CD4-positive, CD25-positive, alpha-beta regulatory T cell (primary cell): ENCODE data around the gene MEGF8. TPM values are rescaled to one million over a fixed set of nuclear protein-coding genes. Genes with fewer than 3 reads are reported as not detected.

ENCODE experiments used
- ATAC-seq, 2 donors: fragments of 150-1000 bp; cut with Tn5 transposase; one replicate each; pipeline ENCODE4 v1.10.0; 2021; ENCODE audit warnings: low read depth in 2 of 2, moderate number of reproducible peaks in 2 of 2, moderate library complexity in 1 of 2
- DNase-seq, 3 donors: peaks; one replicate each; pipeline versions ENCODE4 v3.0.0 to v3.0.0-alpha.2; 2012 to 2022; ENCODE audit warnings: mixed read lengths in 1 of 3
- H3K27ac ChIP-seq: one replicate; pipeline ENCODE4 v1.7.0; 2013; ENCODE audit warnings: mild to moderate bottlenecking, low read length; ENCODE audit not compliant: insufficient read depth, poor library complexity, severe bottlenecking
- H3K27me3 ChIP-seq: one replicate; pipeline ENCODE4 v1.7.0; 2013; ENCODE audit warnings: low read length; ENCODE audit not compliant: control insufficient read depth, insufficient read depth
- H3K36me3 ChIP-seq: one replicate; pipeline ENCODE4 v1.7.0; 2013; ENCODE audit warnings: mild to moderate bottlenecking, low read length, moderate library complexity; ENCODE audit not compliant: control insufficient read depth, insufficient read depth
- H3K4me1 ChIP-seq: 2 replicates; pipeline ENCODE4 v1.7.0; 2013; ENCODE audit warnings: mild to moderate bottlenecking, low read length; ENCODE audit not compliant: insufficient read depth, control insufficient read depth, poor library complexity, severe bottlenecking
- H3K4me3 ChIP-seq: one replicate; pipeline ENCODE4 v1.7.0; 2013; ENCODE audit warnings: low read depth, mild to moderate bottlenecking, low read length, moderate library complexity
- H3K9me3 ChIP-seq, 2 experiments: 1 replicate in 1 of 2; 2 replicates in 1 of 2; pipeline ENCODE4 v1.7.0; 2013; ENCODE audit warnings: low read length in 2 of 2, mild to moderate bottlenecking in 1 of 2, moderate library complexity in 1 of 2; ENCODE audit not compliant: control insufficient read depth in 2 of 2
- H3K27ac Mint-ChIP-seq, 3 donors: one replicate each; pipeline ENCODE4 v1.8.0; 2020 to 2022; ENCODE audit warnings: mild to moderate bottlenecking in 3 of 3, mixed read lengths in 3 of 3, moderate library complexity in 2 of 3
- H3K27me3 Mint-ChIP-seq: one replicate; pipeline ENCODE4 v1.8.0; 2022; ENCODE audit warnings: mild to moderate bottlenecking, mixed read lengths
- H3K36me3 Mint-ChIP-seq: one replicate; pipeline ENCODE4 v1.8.0; 2020; ENCODE audit warnings: mixed read lengths
- H3K4me1 Mint-ChIP-seq, 4 donors: one replicate each; pipeline ENCODE4 v1.8.0; 2020 to 2022; ENCODE audit warnings: mixed read lengths in 4 of 4, mild to moderate bottlenecking in 1 of 4
- H3K4me3 Mint-ChIP-seq, 4 donors: one replicate each; pipeline ENCODE4 v1.8.0; 2020 to 2022; ENCODE audit warnings: mild to moderate bottlenecking in 4 of 4, mixed read lengths in 4 of 4, moderate library complexity in 3 of 4
- H3K9me3 Mint-ChIP-seq, 7 donors: one replicate each; pipeline ENCODE4 v1.8.0; 2020 to 2022; ENCODE audit warnings: mixed read lengths in 7 of 7, mild to moderate bottlenecking in 3 of 7, moderate library complexity in 2 of 7
- polyA plus RNA-seq, 4 donors: library from polyadenylated mRNA; unstranded; fragments of 300-500 nt; fragmentation: Illumina TruSeq; gene quantifications; one replicate each; pipeline ENCODE4 v1.2.3, GENCODE V29; 2021
- total RNA-seq: library from RNA; stranded (reverse); gene quantifications from one replicate; pipeline ENCODE4 v1.2.3, GENCODE V29; 2022

MEGF8 gene
- total and polyA plus RNA-seq, 5 donors from 2014 or later, result 0.18 to 6.5 (median 0.22) TPM

- peaks cover 0 to 1% (median 0%) of the 10 kb centered on the region in 7 donors for H3K9me3 Mint-ChIP-seq
- no peak overlapping the region for H3K27ac ChIP-seq
- no peaks in the 10 kb centered on the region for H3K27me3 ChIP-seq
- H3K27ac Mint-ChIP-seq, result no peak overlapping the region
- DNase-seq (no peak), ATAC-seq (no peak)
- no peaks in the 10 kb centered on the region for H3K9me3 ChIP-seq
- no peak overlapping the region for H3K4me3 ChIP-seq
- peaks cover 31% of the 10 kb centered on the region for H3K27me3 Mint-ChIP-seq
- no peaks in the 10 kb centered on the region for H3K36me3 Mint-ChIP-seq
- peak overlapping the region in 1 of 4 donors; percentile 71 for H3K4me3 Mint-ChIP-seq
- peaks cover 12% of the 10 kb centered on the region for H3K4me1 ChIP-seq
- no peaks in the 10 kb centered on the region for H3K36me3 ChIP-seq
- peaks cover 5 to 15% (median 9%) of the 10 kb centered on the region in 4 donors for H3K4me1 Mint-ChIP-seq
Observed at GRCh38 chr19:42392165-42392564, 66.7 kb downstream of the MEGF8 start.

- Histone ChIP-seq H3K27ac (no peak overlapping the region), H3K36me3 (no peaks in the 10 kb centered on the region), H3K4me3 (no peak overlapping the region), H3K4me1 (peaks cover 20% of the 10 kb centered on the region), H3K9me3 (no peaks in the 10 kb centered on the region), H3K27me3 (no peaks in the 10 kb centered on the region)
- Mint-ChIP-seq H3K4me1 (peaks cover 10 to 34% (median 19%) of the 10 kb centered on the region in 4 donors), H3K27ac (peak overlapping the region in 1 of 3 donors; percentile 23), H3K36me3 (no peaks in the 10 kb centered on the region), H3K9me3 (no peaks in the 10 kb centered on the region), H3K27me3 (peaks cover 20% of the 10 kb centered on the region), H3K4me3 (peak overlapping the region; percentile 11 to 93 (median 52))
- DNase-seq (no peak), ATAC-seq (no peak)
Observed at GRCh38 chr19:42394751-42395150, 69.3 kb downstream of the MEGF8 start.

- Histone ChIP-seq H3K27ac (peak overlapping the region; percentile 65), H3K36me3 (no peaks in the 10 kb centered on the region), H3K9me3 (no peaks in the 10 kb centered on the region), H3K27me3 (no peaks in the 10 kb centered on the region), H3K4me1 (peaks cover 27% of the 10 kb centered on the region), H3K4me3 (peak overlapping the region; percentile 95)
- peaks cover 13% of the 10 kb centered on the region for H3K27me3 Mint-ChIP-seq
- peak overlapping the region; percentile 93 to 96 (median 94) for H3K4me3 Mint-ChIP-seq
- ATAC-seq (peak; percentile 90 to 92), DNase-seq (peak; percentile 87 to 97 (median 90))
- peak overlapping the region; percentile 88 to 97 (median 97) for H3K27ac Mint-ChIP-seq
- H3K9me3 Mint-ChIP-seq, result no peaks in the 10 kb centered on the region
- H3K36me3 Mint-ChIP-seq, result no peaks in the 10 kb centered on the region
- H3K4me1 Mint-ChIP-seq, result peaks cover 15 to 48% (median 31%) of the 10 kb centered on the region in 4 donors
Observed at GRCh38 chr19:42396381-42397262, 71.2 kb downstream of the MEGF8 start.

- H3K27me3 ChIP-seq, result no peaks in the 10 kb centered on the region
- ATAC-seq, result no peak
- no peaks in the 10 kb centered on the region for H3K36me3 ChIP-seq
- no peak for DNase-seq
- H3K4me3 ChIP-seq, result peak overlapping the region; percentile 95
- no peaks in the 10 kb centered on the region for H3K36me3 Mint-ChIP-seq
- H3K4me1 Mint-ChIP-seq, result peaks cover 15 to 57% (median 35%) of the 10 kb centered on the region in 4 donors
- H3K4me1 ChIP-seq, result peaks cover 33% of the 10 kb centered on the region
- H3K4me3 Mint-ChIP-seq, result peak overlapping the region; percentile 93 to 96 (median 94)
- peak overlapping the region; percentile 65 for H3K27ac ChIP-seq
- peak overlapping the region; percentile 88 to 97 (median 97) for H3K27ac Mint-ChIP-seq
- H3K9me3 ChIP-seq, result no peaks in the 10 kb centered on the region
- H3K27me3 Mint-ChIP-seq, result peaks cover 6% of the 10 kb centered on the region
- H3K9me3 Mint-ChIP-seq, result no peaks in the 10 kb centered on the region
Observed at GRCh38 chr19:42397263-42398166, 72.1 kb downstream of the MEGF8 start.

- Mint-ChIP-seq H3K4me3 (peak overlapping the region; percentile 80 to 93 (median 84)), H3K4me1 (peaks cover 15 to 55% (median 38%) of the 10 kb centered on the region in 4 donors), H3K36me3 (peaks cover 7% of the 10 kb centered on the region), H3K27ac (peak overlapping the region in 2 of 3 donors; percentile 80 to 93), H3K27me3 (no peaks in the 10 kb centered on the region), H3K9me3 (no peaks in the 10 kb centered on the region)
- H3K36me3 ChIP-seq, result peaks cover 3% of the 10 kb centered on the region
- H3K4me3 ChIP-seq, result no peak overlapping the region
- ATAC-seq (no peak), DNase-seq (no peak)
- peaks cover 33% of the 10 kb centered on the region for H3K4me1 ChIP-seq
- H3K27me3 ChIP-seq, result no peaks in the 10 kb centered on the region
- H3K27ac ChIP-seq, result no peak overlapping the region
- H3K9me3 ChIP-seq, result no peaks in the 10 kb centered on the region
Observed at GRCh38 chr19:42400404-42400803, 75.0 kb downstream of the MEGF8 start.

- H3K27ac ChIP-seq, result peak overlapping the region; percentile 65
- peak; percentile 69 to 75 for ATAC-seq
- H3K4me1 ChIP-seq, result peaks cover 28% of the 10 kb centered on the region
- no peaks in the 10 kb centered on the region for H3K27me3 ChIP-seq
- Mint-ChIP-seq H3K9me3 (no peaks in the 10 kb centered on the region), H3K36me3 (peaks cover 7% of the 10 kb centered on the region), H3K4me1 (peaks cover 14 to 51% (median 32%) of the 10 kb centered on the region in 4 donors), H3K27ac (peak overlapping the region; percentile 80 to 92 (median 80)), H3K4me3 (peak overlapping the region; percentile 86 to 96 (median 90)), H3K27me3 (no peaks in the 10 kb centered on the region)
- peak overlapping the region; percentile 53 for H3K4me3 ChIP-seq
- peaks cover 5% of the 10 kb centered on the region for H3K36me3 ChIP-seq
- DNase-seq, result peak; percentile 64 to 78 (median 66)
- no peaks in the 10 kb centered on the region for H3K9me3 ChIP-seq
Observed at GRCh38 chr19:42401365-42402303, 76.2 kb downstream of the MEGF8 start.
